GM23338 (cell line): ENCODE measurements around the gene PCSK2. TPM values are rescaled to one million over a fixed set of nuclear protein-coding genes. Genes with fewer than 3 reads are reported as not detected.

ENCODE experiments used
- ATAC-seq: fragments of 200-7000 bp; cut with Tn5 transposase; 3 replicates; pipeline ENCODE4 v1.9.1; 2020
- DNase-seq: peaks from one replicate; pipeline ENCODE4 v3.0.0-alpha.2; 2015; ENCODE audit warnings: low spot score
- H2AFZ ChIP-seq: fragments of 200-600 bp; sonication (generic); 2 replicates; pipeline ENCODE4 v1.8.0; 2016; ENCODE audit warnings: antibody characterized with exemption, mild to moderate bottlenecking, moderate library complexity
- H3F3A ChIP-seq: fragments of 200-600 bp; sonication (generic); replicated peaks from 2 replicates; pipeline ENCODE4 v1.8.0; 2017; ENCODE audit warnings: antibody characterized with exemption, mixed run types, low read depth
- H3K27ac ChIP-seq: fragments of 200-600 bp; sonication (generic); 2 replicates; pipeline ENCODE4 v1.6.1; 2016; ENCODE audit warnings: low read depth
- H3K27me3 ChIP-seq: fragments of 200-600 bp; sonication (generic); 2 replicates; pipeline ENCODE4 v1.8.0; 2016; ENCODE audit warnings: mild to moderate bottlenecking, mixed run types, moderate library complexity; ENCODE audit not compliant: insufficient read depth
- H3K36me3 ChIP-seq: fragments of 200-600 bp; sonication (generic); 2 replicates; pipeline ENCODE4 v1.8.0; 2016; ENCODE audit warnings: mild to moderate bottlenecking; ENCODE audit not compliant: insufficient read depth
- H3K4me1 ChIP-seq: fragments of 200-600 bp; sonication (generic); 2 replicates; pipeline ENCODE4 v1.8.0; 2016; ENCODE audit warnings: mild to moderate bottlenecking, moderate library complexity; ENCODE audit not compliant: insufficient read depth
- H3K4me2 ChIP-seq: fragments of 200-600 bp; sonication (generic); 2 replicates; pipeline ENCODE4 v1.7.1; 2017; ENCODE audit warnings: mixed run types
- H3K4me3 ChIP-seq: fragments of 200-600 bp; sonication (generic); 2 replicates; pipeline ENCODE4 v1.6.1; 2016; ENCODE audit warnings: mixed run types
- H3K79me2 ChIP-seq: fragments of 200-600 bp; sonication (generic); replicated peaks from 2 replicates; pipeline ENCODE4 v1.8.0; 2017; ENCODE audit warnings: mild to moderate bottlenecking; ENCODE audit not compliant: insufficient read depth
- H3K9me2 ChIP-seq: fragments of 200-600 bp; sonication (generic); 2 replicates; pipeline ENCODE4 v1.8.0; 2017; ENCODE audit not compliant: insufficient read depth
- H4K20me1 ChIP-seq: fragments of 200-600 bp; sonication (generic); replicated peaks from 2 replicates; pipeline ENCODE4 v1.8.0; 2017; ENCODE audit warnings: mild to moderate bottlenecking; ENCODE audit not compliant: insufficient read depth
- H3K27ac Mint-ChIP-seq: 2 replicates; pipeline ENCODE4 v1.8.0; 2020; ENCODE audit warnings: inconsistent platforms, mild to moderate bottlenecking, moderate library complexity, mixed read lengths
- H3K27me3 Mint-ChIP-seq: 3 replicates; pipeline ENCODE4 v1.8.0; 2022; ENCODE audit warnings: low read depth, mild to moderate bottlenecking, moderate library complexity, mixed read lengths, inconsistent platforms; ENCODE audit not compliant: insufficient read depth, poor library complexity
- H3K36me3 Mint-ChIP-seq: 3 replicates; pipeline ENCODE4 v1.8.0; 2021; ENCODE audit warnings: low read depth, mild to moderate bottlenecking, inconsistent platforms, moderate library complexity, mixed read lengths
- H3K4me1 Mint-ChIP-seq: 3 replicates; pipeline ENCODE4 v1.8.0; 2020; ENCODE audit warnings: mild to moderate bottlenecking, inconsistent platforms, mixed read lengths
- H3K4me3 Mint-ChIP-seq: 3 replicates; pipeline ENCODE4 v1.8.0; 2021; ENCODE audit warnings: moderate library complexity, mild to moderate bottlenecking, inconsistent platforms, mixed read lengths
- H3K9me3 Mint-ChIP-seq: 3 replicates; pipeline ENCODE4 v1.8.0; 2020; ENCODE audit warnings: moderate library complexity, mild to moderate bottlenecking, inconsistent platforms, mixed read lengths
- CREB1 ChIP-seq: fragments of 250-450 bp; sonication (Bioruptor Pico); IDR thresholded peaks from 2 replicates; pipeline ENCODE4 v1.5.0; 2020; ENCODE audit warnings: low read depth, mild to moderate bottlenecking, moderate library complexity
- CTCF ChIP-seq, 2 experiments: fragments of 200-600 bp in 1 of 2; sonication (generic) in 1 of 2; conservative IDR thresholded peaks; 2 replicates each; pipeline versions ENCODE4 v1.5.1 to v1.6.1; 2016 to 2017; ENCODE audit warnings: antibody characterized with exemption in 2 of 2, low read depth in 2 of 2, mild to moderate bottlenecking in 2 of 2, moderate library complexity in 1 of 2
- EZH2 ChIP-seq: fragments of 200-600 bp; sonication (generic); IDR thresholded peaks from one replicate; pipeline ENCODE4 v1.8.0; 2017; ENCODE audit warnings: antibody characterized with exemption, mild to moderate bottlenecking, low read depth; ENCODE audit not compliant: unreplicated experiment
- EZH2phosphoT487 ChIP-seq: fragments of 200-600 bp; sonication (generic); IDR thresholded peaks from one replicate; pipeline ENCODE4 v1.8.1; 2018; ENCODE audit warnings: antibody characterized with exemption; ENCODE audit not compliant: unreplicated experiment
- JUNB ChIP-seq: IDR thresholded peaks from one replicate; pipeline ENCODE4 v1.6.1; 2016; ENCODE audit warnings: antibody characterized with exemption; ENCODE audit not compliant: unreplicated experiment
- STAT1 ChIP-seq: IDR thresholded peaks from one replicate; pipeline ENCODE4 v1.6.1; 2016; ENCODE audit warnings: antibody characterized with exemption; ENCODE audit not compliant: unreplicated experiment
- ZNF114 ChIP-seq: fragments of 250-450 bp; sonication (Bioruptor Pico); IDR thresholded peaks from 2 replicates; pipeline ENCODE4 v1.5.0; 2020; ENCODE audit warnings: mild to moderate bottlenecking, moderate library complexity
- ZNF462 ChIP-seq: fragments of 250-450 bp; sonication (Bioruptor Pico); IDR thresholded peaks from 2 replicates; pipeline ENCODE4 v1.5.0; 2020; ENCODE audit warnings: mild to moderate bottlenecking, moderate library complexity
- polyA plus RNA-seq: library from polyadenylated mRNA; unstranded; fragments of >200 nt; fragmentation: Nextera tagmentation; extraction: Ambion mirVana; gene quantifications from 2 replicates; pipeline ENCODE4 v1.2.1, GENCODE V29; 2016
- total RNA-seq: library from RNA; depleted of rRNA; stranded (reverse); fragments of >200 nt; shearing (Covaris generic); gene quantifications from 2 replicates; pipeline ENCODE4 v1.2.3, GENCODE V29; 2014
- TF ChIP-seq, protein P1 (sequence below): IDR thresholded peaks from 2 replicates; pipeline ENCODE4 v1.6.1; 2016; ENCODE audit warnings: antibody characterized with exemption

The PCSK2 gene
- total and polyA plus RNA-seq, 2 experiments from 2014 or later, result 0.37 to 1.1 TPM

GRCh38 chr20:17471606-17472187 lies 244.9 kb downstream of the PCSK2 start (continued):
- no peak for TF ChIP-seq ZNF462
- no peak for TF ChIP-seq JUNB
- TF ChIP-seq EZH2phosphoT487, result no peak
- no peak for TF ChIP-seq CREB1 (CRISPR knock-in tag)
- TF ChIP-seq CTCF (conservative IDR thresholded peaks at IDR 0.05; ENCODE audit: low read depth in 2 of 2), result no peak
- TF ChIP-seq, protein P1, sequence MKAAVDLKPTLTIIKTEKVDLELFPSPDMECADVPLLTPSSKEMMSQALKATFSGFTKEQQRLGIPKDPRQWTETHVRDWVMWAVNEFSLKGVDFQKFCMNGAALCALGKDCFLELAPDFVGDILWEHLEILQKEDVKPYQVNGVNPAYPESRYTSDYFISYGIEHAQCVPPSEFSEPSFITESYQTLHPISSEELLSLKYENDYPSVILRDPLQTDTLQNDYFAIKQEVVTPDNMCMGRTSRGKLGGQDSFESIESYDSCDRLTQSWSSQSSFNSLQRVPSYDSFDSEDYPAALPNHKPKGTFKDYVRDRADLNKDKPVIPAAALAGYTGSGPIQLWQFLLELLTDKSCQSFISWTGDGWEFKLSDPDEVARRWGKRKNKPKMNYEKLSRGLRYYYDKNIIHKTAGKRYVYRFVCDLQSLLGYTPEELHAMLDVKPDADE, result no peak

DNA sequence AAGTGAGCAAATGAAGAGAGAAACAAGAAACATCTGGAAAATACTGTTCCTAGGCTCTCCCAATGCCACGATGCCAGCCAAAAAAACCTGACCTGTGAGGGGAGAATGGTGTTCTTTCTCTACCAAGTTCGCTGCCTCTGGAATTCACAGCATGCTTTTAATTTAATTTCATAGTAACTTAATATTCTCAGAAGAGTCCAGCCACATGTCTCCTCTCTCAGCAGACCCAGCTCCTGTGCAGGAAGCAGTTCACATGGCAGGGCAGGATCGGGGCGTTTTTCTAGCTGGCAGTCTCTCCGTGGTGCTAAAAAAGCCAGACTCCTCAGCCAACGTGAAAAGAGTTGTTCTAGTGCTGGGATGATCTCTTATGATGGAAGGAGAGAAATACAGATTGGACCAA lies 246.8 kb downstream of the PCSK2 start:
- ATAC-seq, result no peak
- no peak for DNase-seq
- no peak for TF ChIP-seq JUNB
- TF ChIP-seq CREB1 (CRISPR knock-in tag), result no peak
- TF ChIP-seq EZH2, result no peak
- TF ChIP-seq STAT1, result no peak
- no peak for TF ChIP-seq ZNF114 (CRISPR knock-in tag)

More for the DNA sequence above, 246.8 kb downstream of the PCSK2 start:
- H3K4me1 Mint-ChIP-seq, result peaks cover 3% of the 10 kb centered on the region; the same call in 2 of the 3 replicates
- no peaks in the 10 kb centered on the region for H3K9me3 Mint-ChIP-seq
- no peaks in the 10 kb centered on the region for H3F3A ChIP-seq
- H3K4me2 ChIP-seq, result no peak overlapping the region
- H4K20me1 ChIP-seq, result no peaks in the 10 kb centered on the region
- no peaks in the 10 kb centered on the region for H3K4me1 ChIP-seq
- H3K36me3 Mint-ChIP-seq, result no peaks in the 10 kb centered on the region
- no peaks in the 10 kb centered on the region for H3K27me3 ChIP-seq
- no peaks in the 10 kb centered on the region for H3K79me2 ChIP-seq
- no peaks in the 10 kb centered on the region for H3K36me3 ChIP-seq
- H3K4me3 Mint-ChIP-seq, result no peak overlapping the region
- no peak overlapping the region for H3K27ac Mint-ChIP-seq
- H3K4me3 ChIP-seq, result no peak overlapping the region
- peaks cover 4% of the 10 kb centered on the region for H3K27me3 Mint-ChIP-seq
- no peak overlapping the region for H3K27ac ChIP-seq
- no peak overlapping the region for H2AFZ ChIP-seq
- no peaks in the 10 kb centered on the region for H3K9me2 ChIP-seq
